H9 (cell line): ENCODE results near the gene CNBP. TPM values are rescaled to one million over a fixed set of nuclear protein-coding genes. Genes with fewer than 3 reads are reported as not detected.

ENCODE experiments used
- DNase-seq: peaks from one replicate; pipeline ENCODE4 v3.0.0-alpha.2; 2017
- H2AFZ ChIP-seq: one replicate; pipeline ENCODE4 v1.6.1; 2013; ENCODE audit warnings: mild to moderate bottlenecking, low read length, control low read depth, moderate library complexity
- H2AK5ac ChIP-seq: 2 replicates; pipeline ENCODE4 v1.6.1; 2013; ENCODE audit warnings: low read length, control low read depth, mixed read lengths; ENCODE audit not compliant: insufficient read length
- H2BK120ac ChIP-seq: one replicate; pipeline ENCODE4 v1.6.1; 2013; ENCODE audit warnings: low read depth, mild to moderate bottlenecking, low read length, control low read depth, inconsistent platforms; ENCODE audit not compliant: poor library complexity, severe bottlenecking
- H2BK12ac ChIP-seq: 2 replicates; pipeline ENCODE4 v1.6.1; 2013; ENCODE audit warnings: low read length, control low read depth, mixed read lengths, low read depth; ENCODE audit not compliant: insufficient read length
- H2BK15ac ChIP-seq: 2 replicates; pipeline ENCODE4 v1.6.1; 2013; ENCODE audit warnings: low read depth, low read length, control low read depth
- H2BK20ac ChIP-seq: one replicate; pipeline ENCODE4 v1.6.1; 2013; ENCODE audit warnings: low read depth, mild to moderate bottlenecking, low read length, control low read depth, inconsistent platforms; ENCODE audit not compliant: poor library complexity, severe bottlenecking
- H2BK5ac ChIP-seq: 2 replicates; pipeline ENCODE4 v1.6.1; 2013; ENCODE audit warnings: low read length, control low read depth, mixed read lengths; ENCODE audit not compliant: insufficient read length
- H3K14ac ChIP-seq: 2 replicates; pipeline ENCODE4 v1.6.1; 2013; ENCODE audit warnings: low read length, control low read depth; ENCODE audit not compliant: insufficient read depth
- H3K18ac ChIP-seq: 2 replicates; pipeline ENCODE4 v1.6.1; 2013; ENCODE audit warnings: low read depth, mild to moderate bottlenecking, mixed read lengths, low read length, control low read depth; ENCODE audit not compliant: insufficient read length
- H3K23ac ChIP-seq: 2 replicates; pipeline ENCODE4 v1.6.1; 2013; ENCODE audit warnings: low read length, control low read depth, mixed read lengths, low read depth; ENCODE audit not compliant: insufficient read length
- H3K23me2 ChIP-seq: 2 replicates; pipeline ENCODE4 v1.6.1; 2013; ENCODE audit warnings: low read depth, mild to moderate bottlenecking, mixed read lengths, low read length, control low read depth; ENCODE audit not compliant: insufficient read length, poor library complexity, severe bottlenecking
- H3K27ac ChIP-seq: 2 replicates; pipeline ENCODE4 v1.5.1; 2013; ENCODE audit warnings: low read length, control low read depth, mixed read lengths, low read depth; ENCODE audit not compliant: insufficient read length
- H3K27me3 ChIP-seq: 2 replicates; pipeline ENCODE4 v1.6.1; 2013; ENCODE audit warnings: low read length, control low read depth, inconsistent platforms; ENCODE audit not compliant: insufficient read depth
- H3K4ac ChIP-seq: 2 replicates; pipeline ENCODE4 v1.6.1; 2013; ENCODE audit warnings: low read depth, mild to moderate bottlenecking, control low read depth, inconsistent platforms, low read length, moderate library complexity
- H3K4me1 ChIP-seq: 2 replicates; pipeline ENCODE4 v1.6.1; 2013; ENCODE audit warnings: low read length, control low read depth, inconsistent platforms; ENCODE audit not compliant: insufficient read depth
- H3K4me2 ChIP-seq: 2 replicates; pipeline ENCODE4 v1.6.1; 2013; ENCODE audit warnings: low read length, control low read depth, mixed read lengths; ENCODE audit not compliant: insufficient read length, insufficient read depth
- H3K56ac ChIP-seq: 2 replicates; pipeline ENCODE4 v1.6.1; 2013; ENCODE audit warnings: low read depth, mild to moderate bottlenecking, mixed read lengths, low read length, control low read depth; ENCODE audit not compliant: insufficient read length
- H3K79me1 ChIP-seq: 2 replicates; pipeline ENCODE4 v1.6.1; 2013; ENCODE audit warnings: low read depth, mild to moderate bottlenecking, moderate library complexity, low read length, control low read depth, inconsistent platforms; ENCODE audit not compliant: insufficient read depth, poor library complexity, severe bottlenecking
- H3K79me2 ChIP-seq: 2 replicates; pipeline ENCODE4 v1.6.1; 2013; ENCODE audit warnings: low read length, control low read depth, inconsistent platforms; ENCODE audit not compliant: insufficient read depth
- H3K9ac ChIP-seq: 2 replicates; pipeline ENCODE4 v1.6.1; 2013; ENCODE audit warnings: low read length, control low read depth, mixed read lengths; ENCODE audit not compliant: insufficient read length; ENCODE audit errors: extremely low read depth
- H3K9me3 ChIP-seq: one replicate; pipeline ENCODE4 v1.6.1; 2013; ENCODE audit warnings: low read depth, low read length, inconsistent platforms; ENCODE audit not compliant: control insufficient read depth
- H3T11ph ChIP-seq: one replicate; pipeline ENCODE4 v1.6.1; 2013; ENCODE audit warnings: mild to moderate bottlenecking, low read length, control low read depth, inconsistent platforms
- H4K20me1 ChIP-seq: one replicate; pipeline ENCODE4 v1.6.1; 2013; ENCODE audit not compliant: control insufficient read depth, insufficient read length, insufficient read depth
- H4K5ac ChIP-seq: 2 replicates; pipeline ENCODE4 v1.6.1; 2013; ENCODE audit warnings: low read depth, mild to moderate bottlenecking, mixed read lengths, low read length, control low read depth; ENCODE audit not compliant: insufficient read length
- H4K8ac ChIP-seq: replicated peaks from 2 replicates; pipeline ENCODE4 v1.6.1; 2013; ENCODE audit warnings: low read length, control low read depth, mixed read lengths, low read depth; ENCODE audit not compliant: insufficient read length
- H4K91ac ChIP-seq: 2 replicates; pipeline ENCODE4 v1.6.1; 2013; ENCODE audit warnings: low read depth, mild to moderate bottlenecking, moderate library complexity, mixed read lengths, low read length, control low read depth; ENCODE audit not compliant: insufficient read length
- H3K27ac Mint-ChIP-seq, 3 experiments: 2 replicates in 2 of 3; 3 replicates in 1 of 3; pipeline ENCODE4 v1.8.0; 2020 to 2021; ENCODE audit warnings: mixed read lengths in 3 of 3, mild to moderate bottlenecking in 1 of 3, moderate library complexity in 1 of 3
- H3K27me3 Mint-ChIP-seq: 2 replicates; pipeline ENCODE4 v1.8.0; 2021; ENCODE audit warnings: low read depth, mild to moderate bottlenecking, moderate library complexity, mixed read lengths
- H3K36me3 Mint-ChIP-seq, 3 experiments: 2 replicates in 2 of 3; 3 replicates in 1 of 3; pipeline ENCODE4 v1.8.0; 2020 to 2021; ENCODE audit warnings: low read depth in 3 of 3, mixed read lengths in 3 of 3; ENCODE audit not compliant: insufficient read depth in 1 of 3
- H3K4me1 Mint-ChIP-seq, 2 experiments: 2 replicates each; pipeline ENCODE4 v1.8.0; 2020; ENCODE audit warnings: mixed read lengths in 2 of 2
- H3K4me3 Mint-ChIP-seq, 2 experiments: 2 replicates in 1 of 2; 3 replicates in 1 of 2; pipeline ENCODE4 v1.8.0; 2020 to 2021; ENCODE audit warnings: mild to moderate bottlenecking in 2 of 2, mixed read lengths in 2 of 2, moderate library complexity in 1 of 2
- H3K9me3 Mint-ChIP-seq, 2 experiments: 2 replicates in 1 of 2; 3 replicates in 1 of 2; pipeline ENCODE4 v1.8.0; 2020; ENCODE audit warnings: mild to moderate bottlenecking in 2 of 2, mixed read lengths in 2 of 2, moderate library complexity in 1 of 2
- WGBS: extraction: QIAGEN DNeasy Blood & Tissue Kit; methylation state at CpG from one replicate; pipeline ENCODE4 v1.1.7; 2013; ENCODE audit warnings: missing lambda C conversion rate, low lambda C conversion rate, mixed read lengths; ENCODE audit not compliant: insufficient read length; ENCODE audit errors: extremely low coverage; 5-methylcytosine and 5-hydroxymethylcytosine counted together
- total RNA-seq: library from RNA; stranded (reverse); gene quantifications from 2 replicates; pipeline ENCODE4 v1.2.1, GENCODE V29; 2021
- TF ChIP-seq, protein P1 (sequence below): fragments of 200-600 bp; sonication (generic); conservative IDR thresholded peaks from 3 replicates; pipeline ENCODE4 v1.8.0; 2021; ENCODE audit warnings: antibody characterized with exemption, mild to moderate bottlenecking

CNBP gene
- total RNA-seq, 1 experiment from 2014 or later = 433 TPM

- no peaks in the 10 kb centered on the region for H3K9me3 ChIP-seq
- no peaks in the 10 kb centered on the region for H3K27me3 ChIP-seq
- TF ChIP-seq, protein P1, sequence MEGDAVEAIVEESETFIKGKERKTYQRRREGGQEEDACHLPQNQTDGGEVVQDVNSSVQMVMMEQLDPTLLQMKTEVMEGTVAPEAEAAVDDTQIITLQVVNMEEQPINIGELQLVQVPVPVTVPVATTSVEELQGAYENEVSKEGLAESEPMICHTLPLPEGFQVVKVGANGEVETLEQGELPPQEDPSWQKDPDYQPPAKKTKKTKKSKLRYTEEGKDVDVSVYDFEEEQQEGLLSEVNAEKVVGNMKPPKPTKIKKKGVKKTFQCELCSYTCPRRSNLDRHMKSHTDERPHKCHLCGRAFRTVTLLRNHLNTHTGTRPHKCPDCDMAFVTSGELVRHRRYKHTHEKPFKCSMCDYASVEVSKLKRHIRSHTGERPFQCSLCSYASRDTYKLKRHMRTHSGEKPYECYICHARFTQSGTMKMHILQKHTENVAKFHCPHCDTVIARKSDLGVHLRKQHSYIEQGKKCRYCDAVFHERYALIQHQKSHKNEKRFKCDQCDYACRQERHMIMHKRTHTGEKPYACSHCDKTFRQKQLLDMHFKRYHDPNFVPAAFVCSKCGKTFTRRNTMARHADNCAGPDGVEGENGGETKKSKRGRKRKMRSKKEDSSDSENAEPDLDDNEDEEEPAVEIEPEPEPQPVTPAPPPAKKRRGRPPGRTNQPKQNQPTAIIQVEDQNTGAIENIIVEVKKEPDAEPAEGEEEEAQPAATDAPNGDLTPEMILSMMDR = peak; percentile 31; the same call in 2 of the 3 replicates
- no peak overlapping the region for H3T11ph ChIP-seq
- H2BK12ac ChIP-seq = no peak overlapping the region
- H2BK120ac ChIP-seq = no peak overlapping the region
- H3K4me1 ChIP-seq = no peaks in the 10 kb centered on the region; the same call in 1 of the 2 replicates
- H3K23ac ChIP-seq = no peak overlapping the region
- peak overlapping the region; percentile 72 for H3K4me2 ChIP-seq
- no peak overlapping the region for H2BK20ac ChIP-seq
- Mint-ChIP-seq H3K27me3 (peaks cover 4% of the 10 kb centered on the region; the same call in 1 of the 2 replicates), H3K4me1 (peaks cover 18 to 21% of the 10 kb centered on the region in 2 experiments), H3K27ac (peak overlapping the region; percentile 100), H3K9me3 (no peaks in the 10 kb centered on the region), H3K36me3 (peaks cover 6 to 26% (median 21%) of the 10 kb centered on the region in 3 experiments; a peak in 6 of 7 replicates), H3K4me3 (peak overlapping the region; percentile 88 to 94)
- no peak overlapping the region for H2AFZ ChIP-seq
- no peak overlapping the region for H4K5ac ChIP-seq
- peaks cover 3% of the 10 kb centered on the region for H3K23me2 ChIP-seq
- H4K91ac ChIP-seq = no peak overlapping the region
- H3K14ac ChIP-seq = no peak overlapping the region
- no peak overlapping the region for H2BK15ac ChIP-seq
- no peak overlapping the region for H3K56ac ChIP-seq
- no peak overlapping the region for H3K4ac ChIP-seq
- DNase-seq = peak; percentile 38
- no peaks in the 10 kb centered on the region for H4K20me1 ChIP-seq
- H2BK5ac ChIP-seq = no peak overlapping the region
- H3K79me1 ChIP-seq = no peaks in the 10 kb centered on the region
- H3K18ac ChIP-seq = no peak overlapping the region
- peak overlapping the region; percentile 86 for H3K9ac ChIP-seq
- no CpG with 5 or more reads among the region's 12 CpGs for WGBS
- peak overlapping the region; percentile 95 for H3K27ac ChIP-seq
- H2AK5ac ChIP-seq = no peak overlapping the region
- H3K79me2 ChIP-seq = no peaks in the 10 kb centered on the region; the same call in 1 of the 2 replicates
- no peak overlapping the region for H4K8ac ChIP-seq
These were observed 21.8 kb downstream of the CNBP start for GRCh38 chr3:129161860-129162271.
